ENCODE results near the gene TTC5. TPM values are rescaled to one million over a fixed set of nuclear protein-coding genes. Genes with fewer than 3 reads are reported as not detected.
"Not testable (repeated sequence)": the region's sequence is repeated elsewhere in the genome, so short reads cannot be mapped to it uniquely, and the experiment has no call there.

The TTC5 gene
- total and polyA plus RNA-seq, 2 donors: 7.2 to 15.7 TPM

GRCh38 chr14:20280265-20280664 is 25.5 kb downstream of the TTC5 start:
- H3K27me3 ChIP-seq (ENCODE audit: control insufficient read depth in 2 of 2, insufficient read depth in 1 of 2, low read length in 1 of 2); H3K36me3 ChIP-seq (ENCODE audit: control insufficient read depth in 2 of 2, insufficient read depth in 2 of 2, low read length in 1 of 2); H3K4me1 ChIP-seq (ENCODE audit: control insufficient read depth in 2 of 2, insufficient read depth in 2 of 2, low read length in 2 of 2); H3K4me3 ChIP-seq (ENCODE audit: low read length in 2 of 2); H3K9me3 ChIP-seq (ENCODE audit: control insufficient read depth in 2 of 2, insufficient read depth in 1 of 2, low read length in 1 of 2); DNase-seq (ENCODE audit: low read depth in 6 of 9, low spot score in 9 of 9); H3K27ac ChIP-seq (ENCODE audit: low read depth in 1 of 2, low read length in 1 of 2): not testable (repeated sequence)
- 97% methylated on average over 7 of the region's 7 CpGs for WGBS

GRCh38 chr14:20278414-20278813 is 27.3 kb downstream of the TTC5 start:
- 21% methylated on average over 1 of the region's 1 CpG for WGBS
- no peaks in the 10 kb centered on the region for H3K4me1 ChIP-seq (ENCODE audit: control insufficient read depth in 2 of 2, insufficient read depth in 2 of 2, low read length in 2 of 2)
- peaks cover 0 to 3% of the 10 kb centered on the region in 2 donors for H3K36me3 ChIP-seq (ENCODE audit: control insufficient read depth in 2 of 2, insufficient read depth in 2 of 2, low read length in 1 of 2)
- no peaks in the 10 kb centered on the region for H3K9me3 ChIP-seq (ENCODE audit: control insufficient read depth in 2 of 2, insufficient read depth in 1 of 2, low read length in 1 of 2)
- DNase-seq (ENCODE audit: low read depth in 6 of 9, low spot score in 9 of 9): no peak
- H3K27ac ChIP-seq (ENCODE audit: low read depth in 1 of 2, low read length in 1 of 2): no peak overlapping the region
- no peaks in the 10 kb centered on the region for H3K27me3 ChIP-seq (ENCODE audit: control insufficient read depth in 2 of 2, insufficient read depth in 1 of 2, low read length in 1 of 2)
- H3K4me3 ChIP-seq (ENCODE audit: low read length in 2 of 2): no peak overlapping the region

- 97% methylated on average over 2 of the region's 2 CpGs for WGBS
- H3K4me3 ChIP-seq (ENCODE audit: low read length in 2 of 2): no peak overlapping the region
- peaks cover 0 to 1% of the 10 kb centered on the region in 2 donors for H3K9me3 ChIP-seq (ENCODE audit: control insufficient read depth in 2 of 2, insufficient read depth in 1 of 2, low read length in 1 of 2)
- H3K36me3 ChIP-seq (ENCODE audit: control insufficient read depth in 2 of 2, insufficient read depth in 2 of 2, low read length in 1 of 2): peaks cover 0 to 3% of the 10 kb centered on the region in 2 donors
- no peak overlapping the region for H3K27ac ChIP-seq (ENCODE audit: low read depth in 1 of 2, low read length in 1 of 2)
- H3K4me1 ChIP-seq (ENCODE audit: control insufficient read depth in 2 of 2, insufficient read depth in 2 of 2, low read length in 2 of 2): no peaks in the 10 kb centered on the region
- no peaks in the 10 kb centered on the region for H3K27me3 ChIP-seq (ENCODE audit: control insufficient read depth in 2 of 2, insufficient read depth in 1 of 2, low read length in 1 of 2)
- no peak for DNase-seq (ENCODE audit: low read depth in 6 of 9, low spot score in 9 of 9)
Observed at GRCh38 chr14:20277409-20277808, 28.3 kb downstream of the TTC5 start.

GRCh38 chr14:20274062-20274461 is 31.7 kb downstream of the TTC5 start:
- H3K4me3 ChIP-seq (ENCODE audit: low read length in 2 of 2): no peak overlapping the region
- WGBS: 98% methylated on average over 2 of the region's 2 CpGs
- H3K9me3 ChIP-seq (ENCODE audit: control insufficient read depth in 2 of 2, insufficient read depth in 1 of 2, low read length in 1 of 2): peaks cover 0 to 2% of the 10 kb centered on the region in 2 donors
- DNase-seq (ENCODE audit: low read depth in 6 of 9, low spot score in 9 of 9): no peak
- H3K27ac ChIP-seq (ENCODE audit: low read depth in 1 of 2, low read length in 1 of 2): no peak overlapping the region
- no peaks in the 10 kb centered on the region for H3K27me3 ChIP-seq (ENCODE audit: control insufficient read depth in 2 of 2, insufficient read depth in 1 of 2, low read length in 1 of 2)
- no peaks in the 10 kb centered on the region for H3K36me3 ChIP-seq (ENCODE audit: control insufficient read depth in 2 of 2, insufficient read depth in 2 of 2, low read length in 1 of 2)
- H3K4me1 ChIP-seq (ENCODE audit: control insufficient read depth in 2 of 2, insufficient read depth in 2 of 2, low read length in 2 of 2): no peaks in the 10 kb centered on the region

GRCh38 chr14:20264361-20264760 is 41.4 kb downstream of the TTC5 start:
- not testable (repeated sequence) for H3K4me3 ChIP-seq (ENCODE audit: low read length in 2 of 2); H3K36me3 ChIP-seq (ENCODE audit: control insufficient read depth in 2 of 2, insufficient read depth in 2 of 2, low read length in 1 of 2); H3K27me3 ChIP-seq (ENCODE audit: control insufficient read depth in 2 of 2, insufficient read depth in 1 of 2, low read length in 1 of 2); DNase-seq (ENCODE audit: low read depth in 6 of 9, low spot score in 9 of 9); H3K4me1 ChIP-seq (ENCODE audit: control insufficient read depth in 2 of 2, insufficient read depth in 2 of 2, low read length in 2 of 2); H3K9me3 ChIP-seq (ENCODE audit: control insufficient read depth in 2 of 2, insufficient read depth in 1 of 2, low read length in 1 of 2); H3K27ac ChIP-seq (ENCODE audit: low read depth in 1 of 2, low read length in 1 of 2)
- WGBS: 96% methylated on average over 5 of the region's 5 CpGs

GRCh38 chr14:20262642-20263128 is 43.1 kb downstream of the TTC5 start:
- Histone ChIP-seq H3K4me1 (ENCODE audit: control insufficient read depth in 2 of 2, insufficient read depth in 2 of 2, low read length in 2 of 2) (no peaks in the 10 kb centered on the region), H3K9me3 (ENCODE audit: control insufficient read depth in 2 of 2, insufficient read depth in 1 of 2, low read length in 1 of 2) (no peaks in the 10 kb centered on the region), H3K27me3 (ENCODE audit: control insufficient read depth in 2 of 2, insufficient read depth in 1 of 2, low read length in 1 of 2) (no peaks in the 10 kb centered on the region), H3K27ac (ENCODE audit: low read depth in 1 of 2, low read length in 1 of 2) (no peak overlapping the region), H3K4me3 (ENCODE audit: low read length in 2 of 2) (no peak overlapping the region), H3K36me3 (ENCODE audit: control insufficient read depth in 2 of 2, insufficient read depth in 2 of 2, low read length in 1 of 2) (no peaks in the 10 kb centered on the region)
- WGBS: 73% methylated on average over 3 of the region's 3 CpGs
- DNase-seq (ENCODE audit: low read depth in 6 of 9, low spot score in 9 of 9): no peak

- Histone ChIP-seq H3K27ac (ENCODE audit: low read depth in 1 of 2, low read length in 1 of 2) (no peak overlapping the region), H3K4me1 (ENCODE audit: control insufficient read depth in 2 of 2, insufficient read depth in 2 of 2, low read length in 2 of 2) (no peaks in the 10 kb centered on the region), H3K9me3 (ENCODE audit: control insufficient read depth in 2 of 2, insufficient read depth in 1 of 2, low read length in 1 of 2) (no peaks in the 10 kb centered on the region), H3K27me3 (ENCODE audit: control insufficient read depth in 2 of 2, insufficient read depth in 1 of 2, low read length in 1 of 2) (no peaks in the 10 kb centered on the region), H3K4me3 (ENCODE audit: low read length in 2 of 2) (no peak overlapping the region), H3K36me3 (ENCODE audit: control insufficient read depth in 2 of 2, insufficient read depth in 2 of 2, low read length in 1 of 2) (no peaks in the 10 kb centered on the region)
- DNase-seq (ENCODE audit: low read depth in 6 of 9, low spot score in 9 of 9): no peak
- 75% methylated on average over 3 of the region's 3 CpGs for WGBS
Observed at GRCh38 chr14:20247646-20248246, 58.0 kb downstream of the TTC5 start.

Other genes starting within 250 kb of the TTC5 start
- not detected for gene OR4L1, start 245.9 kb downstream of the TTC5 start, total RNA-seq
- not detected for gene OR4L1, start 245.9 kb downstream of the TTC5 start, polyA plus RNA-seq
- not detected for gene OR4K17, start 195.2 kb downstream of the TTC5 start, total RNA-seq
- gene OR4K17, start 195.2 kb downstream of the TTC5 start, polyA plus RNA-seq: under 0.01 TPM
- not detected for gene OR4N5, start 167.1 kb downstream of the TTC5 start, total RNA-seq
- under 0.01 TPM for gene OR4N5, start 167.1 kb downstream of the TTC5 start, polyA plus RNA-seq
- not detected for gene OR11G2, start 115.1 kb downstream of the TTC5 start, total RNA-seq
- gene OR11G2, start 115.1 kb downstream of the TTC5 start, polyA plus RNA-seq: not detected
- not detected for gene OR11H6, start 82.2 kb downstream of the TTC5 start, total RNA-seq
- not detected for gene OR11H6, start 82.2 kb downstream of the TTC5 start, polyA plus RNA-seq
- not detected for gene OR11H7, start 77.0 kb downstream of the TTC5 start, total RNA-seq
- not detected for gene OR11H7, start 77.0 kb downstream of the TTC5 start, polyA plus RNA-seq
- not detected for gene OR11H4, start 66.7 kb downstream of the TTC5 start, total RNA-seq
- not detected for gene OR11H4, start 66.7 kb downstream of the TTC5 start, polyA plus RNA-seq
- gene CCNB1IP1, start 27.3 kb upstream of the TTC5 start, total RNA-seq: 37.9 TPM
- gene CCNB1IP1, start 27.3 kb upstream of the TTC5 start, polyA plus RNA-seq: 58.6 TPM
- gene PARP2, start 37.7 kb upstream of the TTC5 start, total RNA-seq: 17.0 TPM
- 12.7 TPM for gene PARP2, start 37.7 kb upstream of the TTC5 start, polyA plus RNA-seq
- 15.4 TPM for gene TEP1, start 107.5 kb upstream of the TTC5 start, total RNA-seq
- 34.5 TPM for gene TEP1, start 107.5 kb upstream of the TTC5 start, polyA plus RNA-seq
- gene KLHL33, start 130.2 kb upstream of the TTC5 start, total RNA-seq: 0.80 TPM
- gene KLHL33, start 130.2 kb upstream of the TTC5 start, polyA plus RNA-seq: 0.64 TPM
- 34.8 TPM for gene OSGEP, start 148.9 kb upstream of the TTC5 start, total RNA-seq
- 96.8 TPM for gene OSGEP, start 148.9 kb upstream of the TTC5 start, polyA plus RNA-seq
- 159 TPM for gene APEX1, start 149.3 kb upstream of the TTC5 start, total RNA-seq
- 128 TPM for gene APEX1, start 149.3 kb upstream of the TTC5 start, polyA plus RNA-seq
- gene PIP4P1, start 155.5 kb upstream of the TTC5 start, total RNA-seq: 18.6 TPM
- 53.2 TPM for gene PIP4P1, start 155.5 kb upstream of the TTC5 start, polyA plus RNA-seq
- gene PNP, start 163.5 kb upstream of the TTC5 start, total RNA-seq: 50.7 TPM
- gene PNP, start 163.5 kb upstream of the TTC5 start, polyA plus RNA-seq: 29.8 TPM
- gene RNASE10, start 199.6 kb upstream of the TTC5 start, total RNA-seq: 0.09 TPM
- gene RNASE10, start 199.6 kb upstream of the TTC5 start, polyA plus RNA-seq: 0.09 TPM

Data from thymus (tissue), 11 donors.